Neural cell (in vitro differentiated cells): Measurements from ENCODE around the gene SNPH. TPM values are rescaled to one million over a fixed set of nuclear protein-coding genes. Genes with fewer than 3 reads are reported as not detected.

Experiments
- H2AFZ ChIP-seq: fragments of 200-600, 300-800 bp; sonication (generic), shearing (Covaris generic); 2 replicates; pipeline ENCODE4 v1.6.0; 2014; ENCODE audit warnings: low read depth, mild to moderate bottlenecking, antibody characterized with exemption, low read length, moderate library complexity
- H3F3A ChIP-seq: fragments of 200-600 bp; shearing (Covaris generic); 2 replicates; pipeline ENCODE4 v1.6.1; 2016; ENCODE audit warnings: mild to moderate bottlenecking, moderate library complexity, mixed read lengths, antibody characterized with exemption, low read length; ENCODE audit not compliant: insufficient read depth, poor library complexity, severe bottlenecking
- H3K27ac ChIP-seq: fragments of 200-600, 300-800 bp; sonication (generic), shearing (Covaris generic); 2 replicates; pipeline ENCODE4 v1.5.1; 2014; ENCODE audit warnings: mild to moderate bottlenecking, low read length, moderate library complexity
- H3K27me3 ChIP-seq: fragments of 300-800, 200-600 bp; sonication (generic), shearing (Covaris generic); 2 replicates; pipeline ENCODE4 v1.6.0; 2014; ENCODE audit warnings: mild to moderate bottlenecking, low read depth, low read length, moderate library complexity; ENCODE audit not compliant: insufficient read depth
- H3K36me3 ChIP-seq: fragments of 300-800, 200-600 bp; sonication (generic), shearing (Covaris generic); 2 replicates; pipeline ENCODE4 v1.5.1; 2014; ENCODE audit warnings: mild to moderate bottlenecking, antibody characterized with exemption, low read length, moderate library complexity; ENCODE audit not compliant: insufficient read depth
- H3K4me2 ChIP-seq: fragments of 300-800, 200-600 bp; sonication (generic), shearing (Covaris generic); 2 replicates; pipeline ENCODE4 v1.6.0; 2014; ENCODE audit warnings: mild to moderate bottlenecking, low read length
- H3K4me3 ChIP-seq: fragments of 300-800, 200-600 bp; sonication (generic), shearing (Covaris generic); 2 replicates; pipeline ENCODE4 v1.5.1; 2014; ENCODE audit warnings: mild to moderate bottlenecking, low read length, moderate library complexity
- H3K79me2 ChIP-seq: fragments of 200-600 bp; shearing (Covaris generic); replicated peaks from 2 replicates; pipeline ENCODE4 v1.6.0; 2014; ENCODE audit warnings: mild to moderate bottlenecking, low read length, moderate library complexity; ENCODE audit not compliant: insufficient read depth
- H3K9ac ChIP-seq: fragments of 300-800, 200-600 bp; sonication (generic), shearing (Covaris generic); 2 replicates; pipeline ENCODE4 v1.6.1; 2016; ENCODE audit warnings: mild to moderate bottlenecking, low read length, mixed read lengths
- H3K9me2 ChIP-seq: fragments of 200-600 bp; shearing (Covaris generic); 2 replicates; pipeline ENCODE4 v1.6.1; 2016; ENCODE audit warnings: mild to moderate bottlenecking, low read length, mixed read lengths; ENCODE audit not compliant: insufficient read depth
- H3K9me3 ChIP-seq: fragments of 200-600, 300-800 bp; sonication (generic), shearing (Covaris generic); 2 replicates; pipeline ENCODE4 v1.6.1; 2016; ENCODE audit warnings: mild to moderate bottlenecking, mixed run types, low read length, moderate library complexity, mixed read lengths
- H4K20me1 ChIP-seq: fragments of 200-600 bp; shearing (Covaris generic); 2 replicates; pipeline ENCODE4 v1.6.1; 2016; ENCODE audit warnings: mild to moderate bottlenecking, mixed run types; ENCODE audit not compliant: insufficient read depth
- CTCF ChIP-seq: fragments of 450-650 bp; IDR thresholded peaks from 2 replicates; pipeline ENCODE4 v1.5.1; 2014; ENCODE audit warnings: antibody characterized with exemption, mild to moderate bottlenecking, moderate library complexity; ENCODE audit not compliant: poor library complexity, severe bottlenecking
- EP300 ChIP-seq: fragments of 450-650 bp; conservative IDR thresholded peaks from 2 replicates; pipeline ENCODE4 v1.6.1; 2014; ENCODE audit warnings: antibody characterized with exemption, mild to moderate bottlenecking, moderate library complexity; ENCODE audit not compliant: poor library complexity, severe bottlenecking
- EZH2 ChIP-seq: fragments of 200-600, 300-800 bp; shearing (Covaris generic), sonication (generic); IDR thresholded peaks from 2 replicates; pipeline ENCODE4 v1.6.1; 2014; ENCODE audit warnings: antibody characterized with exemption, low read length, borderline replicate concordance, mild to moderate bottlenecking; ENCODE audit not compliant: insufficient read depth, poor library complexity, severe bottlenecking
- MXI1 ChIP-seq: fragments of 450-650 bp; conservative IDR thresholded peaks from 2 replicates; pipeline ENCODE4 v1.6.1; 2014; ENCODE audit warnings: antibody characterized with exemption, mild to moderate bottlenecking; ENCODE audit not compliant: poor library complexity, severe bottlenecking
- POLR2AphosphoS5 ChIP-seq: IDR thresholded peaks from 2 replicates; pipeline ENCODE4 v1.6.1; 2012
- RAD21 ChIP-seq: fragments of 450-650 bp; conservative IDR thresholded peaks from 2 replicates; pipeline ENCODE4 v1.6.1; 2014; ENCODE audit warnings: antibody characterized with exemption, mild to moderate bottlenecking, moderate library complexity
- REST ChIP-seq: IDR thresholded peaks from 2 replicates; pipeline ENCODE4 v1.6.1; 2012; ENCODE audit warnings: borderline replicate concordance
- SMC3 ChIP-seq: fragments of 450-650 bp; conservative IDR thresholded peaks from 2 replicates; pipeline ENCODE4 v1.6.1; 2014; ENCODE audit warnings: antibody characterized with exemption, mild to moderate bottlenecking, moderate library complexity; ENCODE audit not compliant: poor library complexity
- TAF1 ChIP-seq: IDR thresholded peaks from 2 replicates; pipeline ENCODE4 v1.6.1; 2012; ENCODE audit warnings: low read depth
- polyA plus RNA-seq: library from polyadenylated mRNA; depleted of rRNA; stranded (reverse); fragments of >200 nt; gene quantifications from 2 replicates; pipeline ENCODE4 v1.2.3, GENCODE V29; 2014

Gene SNPH
- polyA plus RNA-seq, 1 donor from 2014 or later, result 25.6 TPM

- no peaks in the 10 kb centered on the region for H3K27me3 ChIP-seq
- H2AFZ ChIP-seq, result no peak overlapping the region
- no peaks in the 10 kb centered on the region for H3K36me3 ChIP-seq
- no peak overlapping the region for H3K27ac ChIP-seq
- H3K79me2 ChIP-seq, result no peaks in the 10 kb centered on the region
- H3K9ac ChIP-seq, result no peak overlapping the region
- no peak overlapping the region for H3K4me3 ChIP-seq
- TF ChIP-seq EP300 (no peak), MXI1 (no peak), SMC3 (no peak), REST (no peak), EZH2 (no peak), POLR2AphosphoS5 (no peak)
- no peak overlapping the region for H3K4me2 ChIP-seq
- no peaks in the 10 kb centered on the region for H4K20me1 ChIP-seq
- H3F3A ChIP-seq, result no peaks in the 10 kb centered on the region
- H3K9me2 ChIP-seq, result no peaks in the 10 kb centered on the region
- H3K9me3 ChIP-seq, result no peaks in the 10 kb centered on the region
Observed at GRCh38 chr20:1263853-1264252, 2.2 kb upstream of the SNPH start.

- H3K9me2 ChIP-seq, result no peaks in the 10 kb centered on the region
- no peaks in the 10 kb centered on the region for H3K27me3 ChIP-seq
- H3F3A ChIP-seq, result no peaks in the 10 kb centered on the region
- no peak for TF ChIP-seq SMC3
- no peak for TF ChIP-seq EZH2
- no peak for TF ChIP-seq REST
- TF ChIP-seq TAF1, result no peak
- no peak for TF ChIP-seq EP300
- no peak for TF ChIP-seq CTCF
- TF ChIP-seq MXI1, result no peak
- TF ChIP-seq POLR2AphosphoS5, result no peak
- no peak for TF ChIP-seq RAD21
- H3K4me3 ChIP-seq, result no peak overlapping the region
- H3K9ac ChIP-seq, result no peak overlapping the region
- H2AFZ ChIP-seq, result no peak overlapping the region
- no peaks in the 10 kb centered on the region for H4K20me1 ChIP-seq
- no peaks in the 10 kb centered on the region for H3K36me3 ChIP-seq
- no peaks in the 10 kb centered on the region for H3K9me3 ChIP-seq
- no peak overlapping the region for H3K4me2 ChIP-seq
- no peak overlapping the region for H3K27ac ChIP-seq
- no peaks in the 10 kb centered on the region for H3K79me2 ChIP-seq
Observed at GRCh38 chr20:1264727-1265126, 1.4 kb upstream of the SNPH start.
